Epithelial cell of prostate (primary cell): ENCODE results near the gene DSCAML1.
"Not testable (repeated sequence)": the region's sequence is repeated elsewhere in the genome, so short reads cannot be mapped to it uniquely, and the experiment has no call there.

Source experiments
- DNase-seq: peaks from one replicate; pipeline ENCODE4 v3.0.0-alpha.2; 2011; ENCODE audit warnings: low read depth, low spot score
- H3K27ac ChIP-seq: fragments of 450-650 bp; 2 replicates; pipeline ENCODE4 v1.5.1; 2017; ENCODE audit warnings: mild to moderate bottlenecking

The DSCAML1 gene

DNA sequence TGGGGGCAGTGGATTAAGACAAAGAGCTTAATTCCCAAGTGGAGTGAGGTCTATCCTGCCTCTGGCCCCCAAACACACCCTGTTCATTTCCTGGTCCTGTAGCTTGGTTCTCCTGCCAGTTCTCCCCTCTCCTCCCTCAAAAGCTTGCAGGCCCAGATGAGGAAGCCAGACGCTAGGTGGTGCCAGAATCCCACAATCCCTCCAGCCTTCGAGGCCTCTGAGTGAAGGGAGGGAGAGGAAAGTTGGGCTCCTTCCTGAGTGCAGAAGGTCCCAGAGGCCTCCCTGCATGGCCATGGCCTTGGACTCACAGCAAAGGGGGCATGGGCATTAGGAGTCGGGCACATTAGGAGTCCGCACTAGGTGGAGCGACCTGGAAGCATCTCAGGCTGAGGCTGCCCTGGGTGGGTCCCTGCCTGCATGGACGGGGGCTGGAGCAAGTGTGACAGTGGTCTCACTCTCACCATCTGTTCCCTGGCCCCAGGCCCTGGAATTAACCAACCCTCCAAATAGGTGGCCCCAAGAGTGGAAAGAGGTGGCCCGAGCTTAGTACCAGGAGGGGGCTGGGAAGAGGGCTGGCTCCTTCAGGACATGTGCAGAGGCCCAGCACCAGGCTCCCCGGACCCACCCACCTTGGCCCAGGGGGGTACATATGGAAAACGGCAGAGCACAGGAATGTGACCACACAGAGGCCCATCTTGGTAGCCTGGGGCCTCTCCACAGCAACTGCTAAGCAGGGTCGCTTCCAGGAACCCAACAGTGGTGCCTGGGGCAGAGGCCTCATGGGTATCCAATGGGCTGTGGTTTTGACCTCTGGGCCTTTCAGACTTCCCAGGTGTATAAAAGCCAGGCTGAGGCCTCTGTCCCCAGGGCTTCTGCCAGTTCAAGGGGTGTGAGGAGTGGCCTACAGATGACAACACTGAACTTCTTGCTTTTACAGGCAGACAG lies 22.4 kb upstream of the DSCAML1 start:
- DNase-seq = no peak
- no peak overlapping the region for H3K27ac ChIP-seq

DNA sequence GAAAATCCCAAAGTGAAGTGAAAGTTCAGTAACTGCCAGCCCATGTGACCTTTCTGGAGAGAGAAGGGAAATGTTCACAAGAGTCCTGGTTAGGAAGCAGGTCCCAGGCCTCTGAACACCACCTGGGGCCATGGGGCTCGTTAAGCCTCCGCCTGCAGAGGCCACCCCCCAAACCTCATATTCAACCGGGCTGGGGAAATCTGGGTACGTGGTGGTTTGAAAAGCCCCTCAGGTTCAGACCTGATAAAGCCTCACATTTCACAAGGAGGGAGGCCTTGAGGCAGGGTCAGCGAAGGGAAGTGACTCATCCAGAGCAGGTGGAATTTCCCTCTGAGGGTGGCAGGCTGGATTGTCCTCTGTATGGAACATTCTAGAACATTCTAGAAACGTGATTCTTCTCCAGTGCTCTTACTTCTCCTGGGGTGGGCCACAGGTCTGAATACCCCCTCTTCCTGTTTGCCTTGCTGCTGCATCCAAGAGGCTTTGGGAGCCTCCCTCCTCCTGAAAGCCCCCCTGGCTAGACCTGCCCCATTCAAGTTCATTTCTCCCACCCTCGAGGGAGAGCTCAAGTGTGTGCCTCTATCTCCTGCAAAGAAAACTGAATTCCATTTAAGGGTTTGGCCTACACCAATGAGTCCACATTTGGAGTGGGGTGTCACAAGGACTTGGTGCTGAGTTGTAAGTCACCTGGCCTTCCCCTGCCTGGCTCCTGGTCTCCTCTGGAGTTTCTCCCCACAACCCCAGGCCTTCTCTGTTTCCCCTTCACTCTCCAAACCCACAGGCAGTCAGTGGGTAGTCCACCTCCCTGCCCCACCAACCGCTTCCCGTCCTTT lies 21.2 kb upstream of the DSCAML1 start:
- peak overlapping the region; percentile 39 for H3K27ac ChIP-seq
- DNase-seq = no peak

DNA sequence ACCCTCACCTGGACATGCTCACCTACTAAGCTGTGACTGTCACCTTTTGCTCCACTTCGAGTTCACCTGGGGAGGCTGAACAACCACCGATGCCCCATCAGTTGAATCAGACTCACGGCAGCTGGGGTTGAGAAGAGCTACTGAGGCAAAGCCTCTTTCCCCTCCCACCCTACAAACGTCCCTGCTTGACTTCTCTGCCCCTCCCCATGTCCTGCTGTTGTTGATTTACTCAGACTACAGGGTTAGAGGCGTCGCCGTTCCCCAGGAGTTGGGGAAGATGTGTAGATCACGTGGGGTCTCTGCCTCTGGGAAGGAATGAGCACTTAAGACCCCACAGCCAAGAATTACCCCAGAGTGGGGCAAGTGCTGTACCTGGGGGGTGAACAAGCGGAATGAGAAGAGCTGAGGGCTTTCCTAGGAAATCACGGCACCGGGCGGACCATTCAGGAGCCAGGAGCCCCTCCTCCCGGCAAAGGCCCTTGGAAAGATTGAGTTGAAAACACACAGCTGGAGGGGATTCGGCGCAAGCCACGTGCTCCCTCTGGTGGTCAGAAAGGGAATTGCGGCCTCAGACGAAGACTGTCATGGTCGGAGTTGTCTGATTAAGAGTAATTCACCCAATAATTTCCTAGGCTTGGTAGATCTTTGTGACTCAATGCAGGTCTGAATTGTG lies 20.5 kb upstream of the DSCAML1 start:
- no peak for DNase-seq
- H3K27ac ChIP-seq = peak overlapping the region; percentile 39

DNA sequence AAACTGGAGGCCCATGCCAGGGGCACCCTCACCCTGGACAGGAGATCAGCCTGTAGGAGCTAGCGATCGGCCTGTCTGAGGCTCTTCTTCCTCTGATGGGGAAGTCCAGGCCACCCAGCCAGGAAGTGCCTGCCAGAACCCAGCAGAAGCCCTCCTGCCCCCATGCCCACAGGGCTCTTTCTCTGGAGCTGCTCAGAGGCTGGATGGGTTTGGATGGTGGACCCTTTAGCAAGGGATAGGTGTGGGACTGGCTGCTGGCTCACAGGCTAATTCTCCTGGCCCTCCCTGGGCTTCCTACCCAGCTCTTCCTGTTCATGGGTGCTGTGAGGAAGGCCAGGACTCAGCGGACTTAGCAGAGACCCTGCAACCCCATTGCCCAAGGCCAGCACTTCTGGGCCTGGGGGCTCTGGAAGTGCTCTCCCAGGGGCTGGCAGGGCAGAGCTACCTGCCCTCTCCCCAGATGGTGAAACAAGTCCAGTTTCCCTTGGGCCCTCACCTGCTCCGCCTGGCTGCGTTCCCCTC lies 19.9 kb upstream of the DSCAML1 start:
- H3K27ac ChIP-seq = no peak overlapping the region

DNA sequence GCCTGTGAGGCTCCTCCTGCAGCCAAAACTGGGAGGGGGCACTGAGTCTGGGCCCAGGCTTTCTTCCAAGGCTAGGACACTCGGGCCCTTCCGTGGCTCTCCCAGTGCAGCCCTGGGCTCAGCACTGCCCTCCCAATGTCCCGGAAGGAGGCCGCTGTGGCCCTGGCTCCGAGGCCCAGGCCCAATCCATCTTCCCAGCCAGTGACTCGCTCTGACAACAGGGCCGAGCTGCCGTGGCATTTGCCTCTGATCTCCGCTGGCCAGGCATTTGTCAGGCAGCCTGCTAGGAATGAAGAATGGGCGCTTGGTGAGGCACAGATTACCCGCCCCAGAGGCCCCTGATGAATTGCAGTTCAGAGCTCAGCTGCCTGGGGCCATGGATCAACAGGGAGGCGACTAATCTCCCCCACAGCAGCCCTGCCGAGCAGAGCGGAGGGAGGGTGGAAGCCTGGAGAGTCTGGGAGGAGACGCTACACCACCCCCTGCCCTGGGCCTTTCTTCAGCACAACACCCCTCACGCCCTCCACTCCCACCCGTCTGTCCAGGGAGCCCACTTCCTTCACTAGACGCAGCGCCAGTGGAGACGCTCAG lies 19.2 kb upstream of the DSCAML1 start:
- H3K27ac ChIP-seq = no peak overlapping the region
- DNase-seq = no peak

More for the DNA sequence above, 19.9 kb upstream of the DSCAML1 start:
- DNase-seq = no peak

DNA sequence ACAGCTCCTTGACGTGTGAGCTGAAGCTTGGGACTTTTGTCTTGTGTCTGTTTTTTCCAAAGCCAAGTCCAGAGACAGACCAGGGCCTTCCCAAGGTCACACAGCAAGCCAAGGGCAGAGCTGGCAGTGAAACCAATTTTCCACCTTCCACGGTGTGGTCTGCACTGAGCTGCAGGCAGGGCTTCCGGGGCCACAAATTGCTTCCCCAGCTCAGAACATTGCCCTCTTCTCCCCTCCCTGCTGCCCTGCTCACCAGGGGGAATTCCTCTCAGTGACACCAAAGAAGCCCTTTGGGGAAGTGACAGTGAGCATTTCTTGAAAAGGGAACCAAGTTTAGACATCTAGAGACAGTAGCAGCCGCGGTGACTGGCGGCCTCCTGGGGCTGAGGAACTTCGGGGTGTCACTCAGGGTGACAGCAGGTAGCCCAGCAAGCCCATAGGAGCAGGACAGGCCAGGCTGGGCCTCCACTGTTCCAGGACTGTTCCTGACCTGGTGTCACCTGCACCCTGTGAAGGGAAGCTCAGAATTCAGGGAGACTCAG lies 18.3 kb upstream of the DSCAML1 start:
- no peak for DNase-seq

DNA sequence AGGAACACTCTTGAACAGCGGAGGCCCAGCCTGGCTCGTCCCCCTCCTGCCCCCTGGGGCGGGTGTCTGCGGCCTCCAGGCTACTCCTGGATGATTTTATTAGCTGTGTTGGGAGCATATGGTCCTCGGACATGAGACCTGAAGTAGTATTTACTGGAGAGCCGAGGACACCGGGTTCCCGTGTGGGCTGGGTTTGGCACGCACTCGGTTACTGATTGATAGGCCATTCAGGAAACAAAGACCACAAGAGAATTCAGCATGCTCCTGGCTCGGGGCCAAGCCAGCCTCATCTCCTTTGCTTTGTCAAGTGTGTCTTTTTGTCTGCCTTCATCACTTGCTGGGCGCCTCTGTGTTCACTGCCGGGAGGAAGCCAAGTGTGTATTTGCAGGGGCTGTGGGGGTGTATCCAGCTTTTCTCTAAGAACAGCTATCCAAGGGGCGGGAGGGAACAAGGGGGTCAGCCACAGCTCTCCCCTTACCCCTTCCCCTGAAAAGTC lies 17.8 kb upstream of the DSCAML1 start:
- no peak for DNase-seq
- no peak overlapping the region for H3K27ac ChIP-seq

More for the DNA sequence above, 18.3 kb upstream of the DSCAML1 start:
- no peak overlapping the region for H3K27ac ChIP-seq

DNA sequence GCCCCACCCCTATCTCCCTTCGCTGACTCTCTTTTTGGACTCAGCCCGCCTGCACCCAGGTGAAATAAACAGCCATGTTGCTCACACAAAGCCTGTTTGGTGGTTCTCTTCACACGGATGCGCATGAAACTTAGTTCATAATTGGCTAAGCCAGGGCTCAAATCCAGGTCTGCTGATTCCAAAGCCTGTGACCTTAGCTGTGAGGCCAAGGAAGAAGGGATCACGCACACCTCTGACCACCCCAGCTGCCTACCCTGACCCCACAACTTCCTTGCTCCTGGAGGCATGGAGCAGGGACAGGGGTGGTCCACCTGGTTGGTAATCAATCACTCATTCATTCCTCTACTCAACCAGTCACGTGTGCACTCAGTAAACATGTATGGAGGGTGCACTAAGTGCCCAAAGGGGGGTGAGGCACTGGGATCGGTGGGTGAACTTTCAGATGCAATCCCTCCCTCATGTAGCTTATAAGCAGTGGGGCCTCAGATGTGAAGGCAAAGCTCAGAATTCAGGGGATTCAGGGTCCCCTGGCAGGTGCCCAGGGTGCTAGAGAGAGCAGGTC lies 17.3 kb upstream of the DSCAML1 start:
- no peak overlapping the region for H3K27ac ChIP-seq
- no peak for DNase-seq

DNA sequence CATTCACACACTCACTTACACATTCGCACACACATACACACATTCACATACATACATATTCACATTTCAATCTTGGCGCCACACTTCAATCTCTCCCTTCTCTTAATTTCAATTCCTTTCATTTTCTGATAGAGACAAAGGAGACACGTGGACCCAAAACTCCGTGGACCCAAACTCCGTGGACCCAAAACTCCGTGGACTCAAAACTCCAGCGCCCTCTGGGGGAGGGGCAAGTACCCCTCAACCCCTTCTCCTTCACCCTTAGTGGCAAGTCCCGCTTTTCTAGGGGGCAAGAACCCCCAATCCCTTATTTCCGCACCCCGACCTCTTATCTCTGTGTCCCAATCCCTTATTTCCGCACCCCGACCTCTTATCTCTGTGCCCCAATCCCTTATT lies 13.0 kb upstream of the DSCAML1 start:
- H3K27ac ChIP-seq, DNase-seq: not testable (repeated sequence)

DNA sequence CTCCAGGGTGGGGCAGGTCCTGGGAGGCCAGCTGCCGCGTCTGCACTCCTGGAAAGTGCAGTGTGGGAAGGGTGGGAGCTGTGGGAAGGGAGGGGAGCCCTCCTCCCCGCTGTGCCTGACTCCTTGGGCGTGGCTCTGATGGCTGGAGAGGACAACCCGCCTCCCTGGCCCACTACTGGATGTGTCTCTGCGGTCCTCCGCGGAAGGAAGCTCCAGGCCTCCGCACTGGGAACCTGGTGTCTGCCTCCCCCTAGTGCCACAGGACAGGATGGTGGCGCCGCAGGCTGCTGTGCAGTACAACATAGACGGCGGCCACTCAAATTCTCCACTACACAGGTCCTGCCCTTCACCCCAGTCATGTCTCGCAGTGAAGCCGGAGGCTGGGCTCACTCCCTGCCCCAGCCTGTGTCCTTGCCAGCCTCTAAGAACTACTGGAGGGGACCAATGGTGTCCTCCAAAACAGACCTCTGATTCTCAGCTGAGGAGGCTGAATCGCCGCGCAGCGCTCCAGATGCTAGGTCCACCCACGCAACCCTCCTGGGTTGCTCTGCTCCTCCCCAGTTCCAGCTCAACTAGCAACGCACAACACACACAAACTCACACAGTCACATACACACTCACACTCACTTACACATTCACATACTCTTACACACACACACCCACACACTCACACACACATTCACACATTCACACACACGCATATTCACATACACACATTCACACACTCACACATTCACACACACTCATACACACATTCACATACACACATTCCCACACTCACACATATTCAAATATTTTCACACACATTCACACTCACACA lies 12.4 kb upstream of the DSCAML1 start:
- no peak for DNase-seq
- no peak overlapping the region for H3K27ac ChIP-seq

DNA sequence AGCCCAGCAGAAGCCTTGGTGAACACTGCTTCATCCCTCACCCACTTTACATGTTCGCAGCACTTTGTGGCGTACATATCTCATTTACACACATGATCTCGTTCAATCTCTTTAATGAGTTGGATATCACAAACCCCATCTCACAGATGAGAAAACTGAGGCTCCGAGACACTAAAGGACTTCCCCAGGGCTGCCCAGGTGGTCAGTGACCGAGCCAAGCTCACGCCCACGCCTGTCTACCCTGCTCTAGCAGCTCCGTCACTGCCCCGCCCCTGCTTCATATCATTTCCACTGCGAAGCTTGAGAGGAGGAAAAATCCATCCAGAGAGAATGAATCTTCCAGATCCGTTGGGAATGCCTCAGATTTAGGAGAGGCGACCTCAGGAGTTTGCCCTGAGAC lies 11.8 kb upstream of the DSCAML1 start:
- no peak overlapping the region for H3K27ac ChIP-seq
- DNase-seq = no peak

DNA sequence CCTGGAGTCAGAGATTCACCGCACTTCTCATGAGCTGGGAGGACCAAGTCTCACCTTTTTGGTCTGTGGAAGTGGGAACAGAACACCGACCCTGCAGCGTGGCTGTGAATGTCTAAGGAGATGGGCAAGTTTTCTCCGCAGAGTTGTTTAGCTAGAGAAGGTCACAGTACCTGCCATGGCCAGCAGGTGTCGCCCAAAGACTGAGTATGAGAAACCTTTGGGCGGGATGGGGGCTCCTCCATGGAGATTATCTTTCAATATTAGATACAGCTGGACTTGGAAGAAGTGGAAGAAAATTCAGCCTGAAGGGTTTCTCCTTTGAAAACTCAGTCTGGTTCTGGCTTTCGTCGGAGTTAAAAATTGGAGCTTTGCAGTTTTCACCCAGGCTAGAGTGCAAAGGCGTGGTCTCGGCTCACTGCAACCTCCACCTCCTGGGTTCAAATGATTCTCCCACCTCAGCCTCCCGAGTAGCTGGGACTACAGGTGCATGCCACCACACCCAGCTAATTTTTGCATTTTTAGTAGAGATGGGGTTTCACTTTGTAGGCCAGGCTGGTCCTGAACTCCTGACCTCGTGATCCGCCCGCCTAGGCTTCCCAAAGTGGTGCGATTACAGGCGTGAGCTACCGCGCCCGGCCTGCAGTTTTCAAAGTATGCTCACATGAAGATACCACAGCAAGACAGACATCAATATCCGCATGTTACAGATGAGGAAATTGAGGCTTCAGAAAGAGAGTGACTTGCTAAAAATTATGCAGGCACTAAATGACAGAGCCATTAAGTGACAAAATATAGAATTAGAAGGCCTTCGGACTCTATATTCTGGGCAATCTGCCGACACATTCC lies 10.7 kb upstream of the DSCAML1 start:
- DNase-seq = no peak
- no peak overlapping the region for H3K27ac ChIP-seq

DNA sequence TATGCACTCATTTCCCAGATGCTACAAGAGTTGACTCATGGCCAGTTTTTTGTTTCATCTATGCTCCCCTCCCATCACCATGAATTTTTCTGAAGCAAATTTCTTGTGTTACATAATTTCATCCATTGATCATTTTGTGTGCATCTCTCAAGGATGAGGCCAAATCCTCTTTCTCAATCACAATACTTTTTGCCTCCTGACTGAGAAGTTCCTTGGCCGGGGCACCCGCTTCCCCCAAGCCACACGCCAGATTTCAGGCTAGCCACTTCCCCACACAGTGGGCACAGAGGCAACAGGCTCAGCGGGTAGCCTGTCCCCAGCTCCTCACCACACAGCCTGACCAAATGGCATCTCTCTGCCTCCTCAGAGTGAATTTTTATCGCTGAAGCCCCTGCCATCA lies 9.8 kb upstream of the DSCAML1 start:
- no peak for DNase-seq
- no peak overlapping the region for H3K27ac ChIP-seq

DNA sequence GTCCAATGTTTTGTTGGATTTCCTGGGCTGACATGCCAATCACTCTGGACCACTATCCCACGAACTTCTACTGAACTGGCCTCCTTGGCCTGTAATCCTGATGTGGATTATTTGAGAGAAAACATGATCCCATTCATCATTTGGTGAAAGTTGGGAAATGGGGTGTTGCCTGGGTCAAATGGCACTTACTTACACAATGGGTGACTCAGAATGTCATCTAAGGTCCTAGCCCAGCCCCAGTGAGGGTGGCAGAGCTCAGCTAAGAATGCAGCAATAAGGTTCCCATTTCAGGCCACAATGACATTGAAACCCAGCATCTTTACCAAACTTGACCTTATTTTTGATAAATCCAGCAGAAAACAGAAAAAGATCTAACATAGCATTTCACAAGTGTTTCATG lies 8.0 kb upstream of the DSCAML1 start:
- DNase-seq = no peak
- no peak overlapping the region for H3K27ac ChIP-seq

DNA sequence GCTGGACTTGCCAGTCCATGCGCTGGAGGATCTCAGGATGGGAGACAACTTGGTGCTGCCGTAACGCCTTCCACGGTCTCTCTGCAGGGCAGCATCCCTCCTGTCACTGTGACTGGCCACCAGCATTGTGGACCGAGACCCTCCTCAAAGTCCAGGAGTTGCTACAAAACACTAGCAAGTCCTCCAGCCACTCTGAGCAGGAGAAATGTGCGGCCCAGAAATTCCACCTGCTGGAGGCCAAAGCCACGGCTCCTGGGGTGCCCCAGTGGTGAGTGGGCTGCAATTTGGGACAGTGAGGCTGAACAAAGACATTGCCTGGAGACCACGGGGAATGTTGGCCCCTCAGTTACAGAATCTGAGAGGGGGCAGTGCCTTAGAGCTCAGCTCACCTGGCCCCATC lies 6.9 kb upstream of the DSCAML1 start:
- H3K27ac ChIP-seq = no peak overlapping the region
- no peak for DNase-seq

DNA sequence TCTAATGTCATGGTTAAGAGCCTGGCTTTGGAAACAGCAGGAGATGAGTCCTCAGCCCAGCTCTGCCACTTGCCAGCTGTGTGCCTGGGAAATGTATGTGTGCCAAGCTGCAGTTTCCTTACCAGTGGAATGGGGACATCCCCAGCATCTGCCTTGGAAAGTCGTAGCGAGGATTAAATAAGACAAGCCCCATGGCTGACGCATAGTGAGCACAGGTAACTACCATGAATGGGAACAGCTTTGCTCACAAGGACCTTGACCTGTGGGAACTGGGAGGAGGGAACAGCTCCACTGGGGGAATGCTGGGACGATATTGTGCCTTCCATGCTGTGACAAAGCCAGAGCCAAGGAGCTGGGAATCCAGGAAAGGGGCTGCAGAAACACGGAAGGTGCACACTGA lies 2.6 kb upstream of the DSCAML1 start:
- H3K27ac ChIP-seq = no peak overlapping the region
- no peak for DNase-seq

DNA sequence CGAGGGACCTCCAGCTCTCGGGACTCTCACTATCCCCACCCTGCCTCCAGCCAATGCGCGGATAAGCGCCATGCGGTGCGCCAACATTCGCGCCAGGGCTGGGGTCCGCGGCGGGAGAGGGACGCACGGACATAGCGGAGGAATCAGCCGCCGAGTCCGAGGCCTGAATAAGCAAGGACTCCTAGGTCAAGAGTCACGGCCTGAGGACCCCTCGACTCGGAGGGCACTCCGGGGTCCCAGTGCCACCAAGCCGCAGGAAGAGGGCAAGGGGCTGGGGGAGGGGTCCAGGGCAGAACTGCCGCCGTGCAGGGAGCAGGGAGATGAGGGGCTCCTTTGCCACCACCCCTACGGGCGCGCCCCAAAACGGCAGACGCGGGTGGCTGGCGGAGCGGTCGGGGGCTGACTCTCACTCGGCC lies 552 bp downstream of the DSCAML1 start:
- no peak for DNase-seq
- no peak overlapping the region for H3K27ac ChIP-seq
